T-helper 1 cell treated with Interleukin-12 subunit alpha and Interleukin-12 subunit beta and Interleukin-4 antibody, amounts not matched to agents 30 μg/mL and 1 μg/mL, for 36 hours (primary cell): Measurements from ENCODE around the gene E4F1.

Experiments used
- H3K27ac Mint-ChIP-seq: one replicate; pipeline ENCODE4 v1.8.0; 2021; ENCODE audit warnings: mild to moderate bottlenecking, mixed read lengths
- H3K27me3 Mint-ChIP-seq: one replicate; pipeline ENCODE4 v1.8.0; 2021; ENCODE audit warnings: low read depth, mixed read lengths
- H3K36me3 Mint-ChIP-seq: one replicate; pipeline ENCODE4 v1.8.0; 2021; ENCODE audit warnings: low read depth, mixed read lengths
- H3K4me1 Mint-ChIP-seq: one replicate; pipeline ENCODE4 v1.8.0; 2021; ENCODE audit warnings: low read depth, mixed read lengths
- H3K4me3 Mint-ChIP-seq: one replicate; pipeline ENCODE4 v1.8.0; 2021; ENCODE audit warnings: mild to moderate bottlenecking, moderate library complexity, mixed read lengths
- H3K9me3 Mint-ChIP-seq: one replicate; pipeline ENCODE4 v1.8.0; 2021; ENCODE audit warnings: mixed read lengths

Gene E4F1, protein sequence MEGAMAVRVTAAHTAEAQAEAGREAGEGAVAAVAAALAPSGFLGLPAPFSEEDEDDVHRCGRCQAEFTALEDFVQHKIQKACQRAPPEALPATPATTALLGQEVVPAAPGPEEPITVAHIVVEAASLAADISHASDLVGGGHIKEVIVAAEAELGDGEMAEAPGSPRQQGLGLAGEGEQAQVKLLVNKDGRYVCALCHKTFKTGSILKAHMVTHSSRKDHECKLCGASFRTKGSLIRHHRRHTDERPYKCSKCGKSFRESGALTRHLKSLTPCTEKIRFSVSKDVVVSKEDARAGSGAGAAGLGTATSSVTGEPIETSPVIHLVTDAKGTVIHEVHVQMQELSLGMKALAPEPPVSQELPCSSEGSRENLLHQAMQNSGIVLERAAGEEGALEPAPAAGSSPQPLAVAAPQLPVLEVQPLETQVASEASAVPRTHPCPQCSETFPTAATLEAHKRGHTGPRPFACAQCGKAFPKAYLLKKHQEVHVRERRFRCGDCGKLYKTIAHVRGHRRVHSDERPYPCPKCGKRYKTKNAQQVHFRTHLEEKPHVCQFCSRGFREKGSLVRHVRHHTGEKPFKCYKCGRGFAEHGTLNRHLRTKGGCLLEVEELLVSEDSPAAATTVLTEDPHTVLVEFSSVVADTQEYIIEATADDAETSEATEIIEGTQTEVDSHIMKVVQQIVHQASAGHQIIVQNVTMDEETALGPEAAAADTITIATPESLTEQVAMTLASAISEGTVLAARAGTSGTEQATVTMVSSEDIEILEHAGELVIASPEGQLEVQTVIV

DNA sequence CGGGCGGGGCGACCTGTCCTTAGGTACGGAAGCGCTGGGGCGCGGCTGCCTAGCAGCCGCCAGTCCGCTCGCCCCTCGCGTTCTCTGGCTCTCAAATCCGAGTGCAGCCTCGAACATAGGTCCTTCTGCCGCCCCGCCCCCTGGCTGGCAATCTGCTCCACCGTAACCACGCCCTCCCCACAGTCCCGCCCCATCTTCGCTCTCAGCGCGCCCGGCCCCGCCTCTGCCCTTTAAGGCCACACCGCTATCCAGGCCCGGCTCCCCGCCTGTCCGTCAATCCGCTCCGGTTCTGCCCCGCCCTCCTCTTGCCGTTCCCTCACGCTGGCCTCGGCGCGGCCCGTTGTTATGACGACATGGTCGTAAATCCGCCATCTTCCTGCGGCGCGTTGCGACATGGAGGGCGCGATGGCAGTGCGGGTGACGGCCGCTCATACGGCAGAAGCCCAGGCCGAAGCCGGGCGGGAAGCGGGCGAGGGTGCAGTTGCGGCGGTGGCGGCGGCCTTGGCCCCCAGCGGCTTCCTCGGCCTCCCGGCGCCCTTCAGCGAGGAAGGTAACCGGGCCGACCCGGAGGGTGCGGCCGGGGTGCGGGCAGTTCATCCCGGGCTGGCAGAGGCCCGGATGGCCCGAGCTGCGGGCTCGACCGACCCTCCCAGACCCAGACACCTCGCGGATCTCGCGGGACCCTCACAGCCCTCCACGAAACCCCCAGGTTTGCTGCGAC is at the start of gene E4F1:
Gene E4F1, plus strand, starts transcription at position 371 of the 721 bp plus-strand sequence. Its CDS starts 23 bp downstream, at position 394.
- Mint-ChIP-seq H3K9me3 (no peaks in the 10 kb centered on the region), H3K4me1 (peaks cover 9% of the 10 kb centered on the region), H3K27me3 (no peaks in the 10 kb centered on the region), H3K36me3 (no peaks in the 10 kb centered on the region), H3K27ac (peak within 1 kb of the TSS; percentile 83), H3K4me3 (peak within 1 kb of the TSS; percentile 84)

DNA sequence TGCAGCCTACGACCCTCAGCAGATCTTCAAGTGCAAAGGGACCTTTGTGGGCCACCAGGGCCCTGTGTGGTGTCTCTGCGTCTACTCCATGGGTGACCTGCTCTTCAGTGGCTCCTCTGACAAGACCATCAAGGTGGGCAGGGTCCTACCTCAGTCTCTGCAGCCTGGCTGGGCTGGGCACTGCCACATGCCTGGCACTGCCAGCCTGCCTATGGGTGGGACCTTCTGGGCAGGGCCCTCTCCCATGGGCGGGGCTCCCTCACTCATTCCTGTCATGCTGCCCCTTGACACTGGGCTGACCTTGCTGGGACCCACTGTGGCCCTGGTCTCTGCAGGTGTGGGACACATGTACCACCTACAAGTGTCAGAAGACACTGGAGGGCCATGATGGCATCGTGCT is 49.5 kb upstream of the E4F1 start:
- H3K36me3 Mint-ChIP-seq: peaks cover 8% of the 10 kb centered on the region
- no peak overlapping the region for H3K27ac Mint-ChIP-seq
- no peak overlapping the region for H3K4me3 Mint-ChIP-seq
- H3K9me3 Mint-ChIP-seq: no peaks in the 10 kb centered on the region
- no peaks in the 10 kb centered on the region for H3K4me1 Mint-ChIP-seq
- H3K27me3 Mint-ChIP-seq: no peaks in the 10 kb centered on the region

DNA sequence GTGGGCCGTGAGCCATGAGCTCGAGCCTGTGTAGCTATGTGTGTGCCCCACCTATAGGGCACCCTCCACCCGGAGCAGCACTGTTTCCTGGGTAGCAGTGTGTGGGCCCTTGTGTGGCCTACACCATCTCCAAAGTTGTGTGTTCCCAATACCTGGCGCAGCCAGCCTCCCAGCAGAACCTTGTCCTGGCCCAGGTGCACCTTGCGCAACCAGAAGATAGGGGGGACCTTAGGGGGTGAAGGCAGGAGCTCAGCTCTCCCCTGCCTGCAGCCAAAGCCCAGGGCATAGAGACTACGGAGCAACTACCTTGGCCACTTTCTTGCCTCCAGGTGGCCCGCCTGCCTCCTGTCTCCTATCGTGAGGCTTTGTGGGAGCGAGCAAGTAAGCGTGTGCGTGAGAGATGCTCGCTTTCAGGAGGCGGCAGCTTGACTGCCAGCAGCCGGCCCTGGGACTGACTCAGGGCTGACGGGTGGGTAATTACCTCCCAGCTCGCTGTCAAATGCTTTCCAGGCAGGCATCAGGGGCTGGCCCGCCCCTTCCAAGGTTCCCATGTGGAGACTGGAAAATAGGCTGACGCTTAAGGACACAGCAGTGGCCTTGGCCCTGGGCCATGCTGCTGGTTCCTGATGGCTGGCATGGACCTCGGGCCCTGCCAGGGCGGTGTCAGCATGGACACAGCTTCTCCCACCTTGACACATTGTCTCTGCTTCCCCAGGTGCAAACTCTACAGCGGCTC is 48.8 kb upstream of the E4F1 start:
- Mint-ChIP-seq H3K4me3 (no peak overlapping the region), H3K9me3 (no peaks in the 10 kb centered on the region), H3K27me3 (no peaks in the 10 kb centered on the region), H3K27ac (no peak overlapping the region), H3K36me3 (peaks cover 8% of the 10 kb centered on the region), H3K4me1 (no peaks in the 10 kb centered on the region)

DNA sequence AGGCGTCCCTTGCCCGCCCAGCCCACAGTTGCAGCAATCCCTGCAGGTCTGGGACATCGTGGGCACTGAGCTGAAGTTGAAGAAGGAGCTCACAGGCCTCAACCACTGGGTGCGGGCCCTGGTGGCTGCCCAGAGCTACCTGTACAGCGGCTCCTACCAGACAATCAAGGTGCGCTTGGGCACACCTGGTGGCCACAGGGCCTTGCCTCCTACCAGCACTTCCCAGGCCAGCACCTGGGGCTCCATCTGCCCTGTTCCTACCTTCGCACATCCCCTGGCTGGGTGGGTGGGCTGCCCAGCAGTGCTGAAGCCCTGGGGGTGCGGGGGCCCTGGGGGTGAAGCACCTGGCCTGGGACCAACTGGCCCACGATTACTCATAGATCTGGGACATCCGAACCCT is 47.9 kb upstream of the E4F1 start:
- Mint-ChIP-seq H3K27me3 (no peaks in the 10 kb centered on the region), H3K9me3 (no peaks in the 10 kb centered on the region), H3K4me3 (no peak overlapping the region), H3K36me3 (peaks cover 8% of the 10 kb centered on the region), H3K4me1 (no peaks in the 10 kb centered on the region), H3K27ac (no peak overlapping the region)

DNA sequence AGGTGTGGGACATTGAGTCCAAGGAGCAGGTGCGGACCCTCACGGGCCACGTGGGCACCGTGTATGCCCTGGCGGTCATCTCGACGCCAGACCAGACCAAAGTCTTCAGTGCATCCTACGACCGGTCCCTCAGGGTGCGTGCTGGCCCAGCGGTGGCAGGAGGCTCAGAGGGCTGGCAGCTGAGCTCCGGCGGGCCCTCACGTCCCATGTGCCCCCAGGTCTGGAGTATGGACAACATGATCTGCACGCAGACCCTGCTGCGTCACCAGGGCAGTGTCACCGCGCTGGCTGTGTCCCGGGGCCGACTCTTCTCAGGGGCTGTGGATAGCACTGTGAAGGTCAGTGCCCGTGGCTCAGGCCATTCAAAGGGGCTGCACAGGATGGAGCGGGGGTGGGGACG is 47.3 kb upstream of the E4F1 start:
- Mint-ChIP-seq H3K9me3 (no peaks in the 10 kb centered on the region), H3K27ac (no peak overlapping the region), H3K4me1 (no peaks in the 10 kb centered on the region), H3K4me3 (no peak overlapping the region), H3K27me3 (no peaks in the 10 kb centered on the region), H3K36me3 (peaks cover 8% of the 10 kb centered on the region)

DNA sequence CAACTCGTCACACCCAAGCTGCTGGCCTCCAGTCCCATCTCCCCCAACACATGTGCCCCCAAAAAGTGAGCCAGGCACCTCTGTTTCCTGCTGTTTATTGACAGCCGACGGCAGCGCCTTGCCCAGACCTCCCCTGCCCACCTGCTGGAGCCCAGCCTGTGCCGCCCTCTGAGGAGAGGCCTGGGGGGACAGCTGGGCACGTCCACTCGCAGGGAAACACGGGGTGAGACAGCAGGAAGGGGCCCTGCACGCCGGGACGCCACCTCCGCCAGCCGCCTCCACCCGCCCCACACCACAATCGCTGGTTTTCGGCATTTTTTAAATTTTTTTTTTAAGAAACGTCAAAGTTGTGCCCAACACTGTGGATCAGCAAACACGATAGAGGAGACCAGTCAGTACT is 46.3 kb upstream of the E4F1 start:
- Mint-ChIP-seq H3K27me3 (no peaks in the 10 kb centered on the region), H3K4me3 (no peak overlapping the region), H3K9me3 (no peaks in the 10 kb centered on the region), H3K36me3 (peaks cover 8% of the 10 kb centered on the region), H3K4me1 (no peaks in the 10 kb centered on the region), H3K27ac (no peak overlapping the region)

DNA sequence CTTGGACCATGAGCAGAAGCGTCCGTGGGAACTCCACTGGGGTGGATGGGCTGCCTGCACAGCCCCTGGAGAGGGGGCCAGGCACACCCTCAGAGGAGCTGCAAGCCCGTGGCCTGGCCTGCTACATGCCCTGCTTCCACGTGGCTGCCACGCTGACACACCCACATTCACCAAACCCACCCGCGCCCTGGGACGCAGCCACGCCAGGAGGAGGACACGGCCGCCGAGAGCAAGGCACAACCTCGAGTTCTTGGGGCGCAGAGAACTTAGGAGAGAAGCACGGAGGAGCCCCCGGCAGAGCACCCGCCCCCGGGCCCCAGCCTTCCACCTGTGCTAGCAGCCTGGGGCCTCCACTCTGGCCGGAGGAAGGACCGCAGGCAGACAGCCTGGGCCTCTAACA is 45.8 kb upstream of the E4F1 start:
- Mint-ChIP-seq H3K27ac (no peak overlapping the region), H3K4me1 (no peaks in the 10 kb centered on the region), H3K9me3 (no peaks in the 10 kb centered on the region), H3K4me3 (no peak overlapping the region), H3K27me3 (no peaks in the 10 kb centered on the region), H3K36me3 (peaks cover 9% of the 10 kb centered on the region)

DNA sequence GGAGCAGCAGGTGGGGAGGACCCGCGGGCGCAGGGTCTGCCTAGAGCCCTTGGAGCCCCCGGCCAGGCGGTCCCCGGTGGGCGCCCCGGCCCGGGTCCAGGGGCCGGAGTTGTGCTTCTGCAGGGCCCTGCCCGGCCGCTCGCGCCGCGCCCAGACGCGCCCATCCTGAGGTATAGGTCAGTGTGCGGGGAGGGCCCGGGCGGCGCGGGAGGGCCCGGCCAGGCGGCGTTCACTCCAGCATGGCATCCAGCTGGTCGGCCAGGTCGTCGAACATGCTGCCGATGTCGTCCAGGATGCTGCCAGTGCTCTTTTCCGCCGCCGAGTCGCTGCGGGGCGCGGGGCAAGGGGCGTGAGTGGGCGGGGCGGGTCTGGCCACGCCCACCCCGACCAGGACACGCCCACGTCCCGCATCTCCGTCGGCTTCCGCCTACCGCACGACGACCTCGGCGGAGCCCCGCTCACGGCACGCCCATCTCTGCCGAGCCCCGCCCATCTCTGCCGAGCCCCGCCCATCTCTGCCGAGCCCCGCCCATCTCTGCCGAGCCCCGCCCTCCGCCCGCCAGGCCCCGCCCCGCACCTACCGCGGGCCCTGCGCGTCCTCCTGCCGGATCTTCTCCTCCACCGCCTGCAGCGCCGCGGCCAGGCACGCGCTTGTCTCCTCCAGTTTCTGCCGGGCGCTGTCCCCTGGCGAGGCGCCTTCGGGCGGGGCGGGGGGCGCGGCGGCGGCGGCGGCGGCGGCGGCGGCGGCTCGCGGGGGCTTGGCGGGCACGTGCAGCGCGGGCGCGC is 44.9 kb upstream of the E4F1 start:
- Mint-ChIP-seq H3K36me3 (peaks cover 8% of the 10 kb centered on the region), H3K4me3 (no peak overlapping the region), H3K27ac (no peak overlapping the region)

DNA sequence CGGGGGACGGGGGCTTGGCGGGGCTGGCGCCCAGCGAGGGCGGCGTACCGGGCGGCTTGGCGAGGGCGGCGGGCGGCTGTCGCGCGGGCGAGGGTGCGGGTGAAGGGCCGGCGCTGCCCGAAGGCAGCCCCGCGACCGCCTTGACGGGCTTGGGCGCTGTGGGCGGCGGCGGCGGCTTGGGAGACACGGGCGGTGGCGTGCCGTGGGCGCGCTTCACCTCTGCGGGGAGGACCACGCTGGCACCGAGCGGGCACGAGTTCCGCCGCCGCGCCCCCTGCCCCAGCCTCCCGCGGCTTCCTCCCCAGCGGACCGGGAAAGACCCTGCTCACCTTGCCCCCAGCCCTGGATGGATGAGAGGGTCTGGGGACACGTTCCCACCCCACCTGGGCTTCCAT is 44.3 kb upstream of the E4F1 start:
- Mint-ChIP-seq H3K4me1 (no peaks in the 10 kb centered on the region), H3K9me3 (no peaks in the 10 kb centered on the region), H3K4me3 (no peak overlapping the region), H3K27ac (no peak overlapping the region), H3K36me3 (peaks cover 5% of the 10 kb centered on the region), H3K27me3 (no peaks in the 10 kb centered on the region)

More for the DNA sequence above, 44.9 kb upstream of the E4F1 start:
- Mint-ChIP-seq H3K9me3 (no peaks in the 10 kb centered on the region), H3K4me1 (no peaks in the 10 kb centered on the region), H3K27me3 (no peaks in the 10 kb centered on the region)

DNA sequence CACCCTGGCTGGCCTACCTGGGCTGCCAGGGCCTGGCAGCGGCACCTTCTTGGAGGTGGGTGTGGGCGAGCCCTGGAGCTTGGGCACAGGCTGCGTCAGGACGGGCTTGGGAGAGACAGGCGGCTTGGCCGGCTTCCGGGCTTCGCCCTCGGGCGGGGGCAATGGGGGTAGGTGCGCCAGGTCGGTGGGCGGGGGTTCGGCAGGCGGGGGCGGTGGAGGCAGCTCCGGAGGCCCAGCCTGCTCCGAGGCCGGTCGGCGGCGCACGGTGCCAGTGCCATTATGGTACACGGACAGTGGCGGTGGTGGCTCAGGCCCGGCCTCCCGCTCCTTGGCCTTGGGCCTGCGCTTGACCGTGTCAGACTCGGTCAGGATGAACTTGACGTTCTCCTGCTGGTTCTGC is 43.8 kb upstream of the E4F1 start:
- Mint-ChIP-seq H3K27me3 (no peaks in the 10 kb centered on the region), H3K36me3 (peaks cover 5% of the 10 kb centered on the region), H3K4me3 (no peak overlapping the region), H3K27ac (no peak overlapping the region), H3K9me3 (no peaks in the 10 kb centered on the region), H3K4me1 (no peaks in the 10 kb centered on the region)

DNA sequence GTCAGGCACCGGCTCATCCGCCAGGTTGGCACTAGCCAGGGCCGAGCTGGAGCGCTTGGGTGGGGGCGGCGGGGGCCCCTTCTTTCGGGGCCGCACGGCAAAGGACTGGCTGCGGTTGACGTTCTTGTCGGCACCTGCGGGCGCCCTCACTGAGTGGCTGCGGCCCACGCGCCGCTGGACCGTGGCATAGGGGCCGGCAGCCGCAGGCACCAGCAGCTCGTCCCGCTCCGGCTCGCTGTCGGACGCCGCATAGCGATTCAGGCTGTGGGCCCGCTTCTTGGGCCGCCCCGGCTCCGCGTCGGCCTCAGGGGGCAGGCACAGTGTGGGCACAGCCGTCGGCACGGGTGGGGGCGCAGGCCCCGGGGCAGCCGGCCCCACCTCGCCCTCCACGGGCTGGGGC is 42.9 kb upstream of the E4F1 start:
- Mint-ChIP-seq H3K4me3 (no peak overlapping the region), H3K9me3 (no peaks in the 10 kb centered on the region), H3K4me1 (no peaks in the 10 kb centered on the region), H3K27ac (no peak overlapping the region), H3K27me3 (no peaks in the 10 kb centered on the region), H3K36me3 (peaks cover 5% of the 10 kb centered on the region)

DNA sequence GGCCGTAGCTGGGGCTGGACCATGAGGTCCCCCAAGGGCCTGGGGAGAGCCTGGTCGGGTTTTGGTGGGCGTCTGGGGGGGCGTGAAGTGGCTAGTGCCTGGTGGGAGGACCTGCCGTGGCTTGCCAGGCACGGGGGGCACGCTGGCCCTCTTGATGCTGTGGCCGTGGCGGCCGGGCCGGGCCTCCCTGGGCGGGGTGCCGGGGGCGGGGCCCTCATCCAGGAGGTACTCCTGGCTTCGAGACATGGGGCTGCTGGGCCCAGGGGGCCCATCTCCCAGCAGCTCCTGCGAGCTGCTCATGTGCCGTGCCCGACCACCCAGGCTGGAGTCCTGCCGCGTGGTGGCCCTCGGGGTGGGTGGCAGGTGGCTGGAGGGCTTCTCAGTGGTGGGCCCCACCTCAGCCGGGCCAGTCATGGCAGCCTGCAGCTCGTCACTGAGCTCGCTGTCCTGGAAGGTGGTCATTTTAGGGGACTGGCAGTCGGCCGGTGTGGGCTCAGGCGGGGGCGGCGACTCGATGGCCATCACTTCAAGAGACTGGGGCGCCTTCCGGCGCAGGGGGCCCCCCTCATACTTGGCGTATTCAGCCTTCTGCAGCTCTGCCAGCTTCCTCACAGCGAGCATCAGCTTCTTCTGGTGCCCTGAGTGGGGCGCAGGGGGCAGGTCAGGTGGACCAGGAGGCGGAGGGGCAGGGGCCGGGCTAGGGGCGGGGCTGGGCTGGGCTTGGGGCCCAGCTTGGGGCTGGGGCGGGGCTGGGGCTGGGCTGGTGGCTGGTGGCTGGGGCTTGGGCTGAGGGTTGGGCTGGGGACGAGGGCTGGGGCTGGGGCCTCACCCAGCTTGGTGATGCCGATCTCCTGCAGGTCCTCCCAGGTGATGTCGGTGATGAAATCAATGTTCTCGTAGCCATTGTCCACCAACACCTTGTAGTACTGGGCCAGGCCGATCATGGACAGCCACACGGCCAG is 42.1 kb upstream of the E4F1 start:
- no peak overlapping the region for H3K4me3 Mint-ChIP-seq
- H3K9me3 Mint-ChIP-seq: no peaks in the 10 kb centered on the region
- H3K27ac Mint-ChIP-seq: no peak overlapping the region

DNA sequence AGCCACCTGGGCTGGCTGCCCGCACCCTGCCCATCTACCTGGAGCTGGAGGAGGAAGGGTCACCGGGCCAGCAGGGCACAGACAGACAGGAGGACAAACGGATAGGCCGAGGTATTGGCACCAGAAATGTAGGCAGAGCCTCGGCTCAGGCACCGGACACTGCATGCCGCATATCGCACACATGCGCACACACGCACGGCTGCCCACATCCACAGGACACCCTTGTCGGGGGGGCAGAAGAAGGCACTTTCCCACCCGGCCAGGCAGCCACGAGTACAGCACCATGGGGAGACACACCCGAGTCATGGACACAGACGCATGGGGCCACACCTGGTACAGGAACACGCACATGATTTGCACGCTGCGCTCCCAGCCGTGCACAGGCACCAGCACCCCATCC is 41.4 kb upstream of the E4F1 start:
- H3K27me3 Mint-ChIP-seq: no peaks in the 10 kb centered on the region
- no peak overlapping the region for H3K27ac Mint-ChIP-seq
- H3K4me3 Mint-ChIP-seq: no peak overlapping the region
- no peaks in the 10 kb centered on the region for H3K4me1 Mint-ChIP-seq
- no peaks in the 10 kb centered on the region for H3K9me3 Mint-ChIP-seq
- H3K36me3 Mint-ChIP-seq: peaks cover 2% of the 10 kb centered on the region

More for the DNA sequence above, 42.1 kb upstream of the E4F1 start:
- H3K4me1 Mint-ChIP-seq: no peaks in the 10 kb centered on the region
- H3K27me3 Mint-ChIP-seq: no peaks in the 10 kb centered on the region
- peaks cover 2% of the 10 kb centered on the region for H3K36me3 Mint-ChIP-seq
